GM19099 (cell line): ENCODE data around the gene NLRC5.

Experiments
- POLR2A ChIP-seq: IDR thresholded peaks from 3 replicates; pipeline ENCODE4 v1.6.1; 2011; ENCODE audit warnings: low read depth; ENCODE audit not compliant: insufficient read length; ENCODE audit errors: extremely low read depth

The NLRC5 gene

DNA sequence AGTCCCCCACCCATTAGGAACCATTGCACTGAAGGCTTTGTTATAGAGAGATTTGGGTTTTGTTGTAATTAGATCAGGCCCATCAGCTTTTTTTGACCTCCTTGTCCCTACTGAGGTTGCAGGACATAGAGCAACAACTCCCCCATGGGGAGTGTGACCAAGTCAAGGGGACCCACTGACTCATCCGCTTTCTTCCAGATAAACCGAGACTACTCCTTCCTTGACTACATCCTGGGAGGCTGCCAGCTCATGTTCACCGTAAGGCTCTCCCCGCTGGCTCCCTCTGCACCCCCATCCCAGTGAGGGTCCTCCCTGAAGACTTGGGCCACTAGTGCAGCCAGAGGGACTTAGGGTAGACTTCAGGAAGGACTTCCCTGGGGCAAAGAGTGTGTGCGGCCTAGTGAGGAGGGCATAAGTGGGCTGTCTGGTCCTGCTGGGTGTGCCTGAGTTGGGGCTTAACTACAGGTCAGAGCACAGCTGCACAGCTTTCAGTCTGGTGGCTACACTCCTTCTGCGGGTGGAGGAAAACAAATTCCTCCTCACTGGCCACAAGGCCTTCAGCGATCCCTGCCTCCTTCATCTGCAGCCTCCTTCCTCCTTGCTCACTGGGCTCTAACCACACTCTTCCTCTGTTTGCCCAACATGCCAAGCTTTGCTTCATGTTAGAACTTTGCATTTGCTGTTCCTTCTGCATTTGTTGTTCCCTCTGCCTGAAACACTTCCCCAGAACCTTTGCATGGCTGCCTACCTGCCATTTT lies 134.0 kb downstream of the NLRC5 start:
- TF ChIP-seq POLR2A: no peak

GRCh38 chr16:57123974-57124674 lies 134.8 kb downstream of the NLRC5 start:
- no peak for TF ChIP-seq POLR2A

- TF ChIP-seq POLR2A: no peak
Measured at GRCh38 chr16:57125376-57125775, 136.0 kb downstream of the NLRC5 start.

- no peak for TF ChIP-seq POLR2A
Measured at GRCh38 chr16:57125969-57126368, 136.6 kb downstream of the NLRC5 start.

DNA sequence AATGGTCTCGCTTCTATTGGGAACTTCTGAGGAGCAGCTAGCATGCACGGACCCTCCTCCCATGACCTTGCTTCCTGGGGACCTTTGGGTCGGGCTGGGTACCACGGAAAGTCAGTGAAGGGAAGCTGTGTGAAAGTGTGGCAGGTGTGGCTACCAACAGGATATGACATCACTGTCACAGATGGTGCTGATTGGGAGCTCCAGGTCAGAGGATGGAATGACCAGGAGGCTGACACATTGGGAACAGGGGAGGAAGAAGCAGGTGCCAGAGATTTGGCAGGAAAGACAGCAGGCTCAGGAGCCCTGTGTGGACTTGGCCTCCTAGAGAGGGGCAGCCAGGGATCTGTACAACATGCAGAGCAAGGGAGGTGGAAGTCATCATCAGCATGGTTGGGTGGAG lies 137.1 kb downstream of the NLRC5 start:
- TF ChIP-seq POLR2A: no peak

- TF ChIP-seq POLR2A: no peak
Measured at GRCh38 chr16:57127037-57127763, 137.8 kb downstream of the NLRC5 start.

DNA sequence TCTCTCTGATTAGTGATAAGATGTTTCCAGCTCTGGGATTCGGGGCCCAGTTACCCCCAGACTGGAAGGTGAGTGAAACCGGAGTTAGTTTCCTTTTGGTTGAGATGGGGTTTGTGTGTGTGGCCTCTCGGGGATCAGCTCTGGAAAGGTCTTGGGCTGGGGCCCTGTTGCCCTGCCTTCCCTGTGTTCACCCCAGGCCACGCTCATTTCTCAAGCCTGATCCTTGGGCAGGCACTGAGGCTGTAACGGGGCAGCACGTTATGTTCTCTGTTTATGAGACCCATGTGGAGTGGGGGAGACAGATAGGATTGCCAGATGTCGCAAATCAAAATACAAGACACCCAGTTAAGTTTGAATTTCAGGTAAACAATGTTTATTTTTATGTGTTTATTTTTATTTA lies 138.5 kb downstream of the NLRC5 start:
- TF ChIP-seq POLR2A: no peak

DNA sequence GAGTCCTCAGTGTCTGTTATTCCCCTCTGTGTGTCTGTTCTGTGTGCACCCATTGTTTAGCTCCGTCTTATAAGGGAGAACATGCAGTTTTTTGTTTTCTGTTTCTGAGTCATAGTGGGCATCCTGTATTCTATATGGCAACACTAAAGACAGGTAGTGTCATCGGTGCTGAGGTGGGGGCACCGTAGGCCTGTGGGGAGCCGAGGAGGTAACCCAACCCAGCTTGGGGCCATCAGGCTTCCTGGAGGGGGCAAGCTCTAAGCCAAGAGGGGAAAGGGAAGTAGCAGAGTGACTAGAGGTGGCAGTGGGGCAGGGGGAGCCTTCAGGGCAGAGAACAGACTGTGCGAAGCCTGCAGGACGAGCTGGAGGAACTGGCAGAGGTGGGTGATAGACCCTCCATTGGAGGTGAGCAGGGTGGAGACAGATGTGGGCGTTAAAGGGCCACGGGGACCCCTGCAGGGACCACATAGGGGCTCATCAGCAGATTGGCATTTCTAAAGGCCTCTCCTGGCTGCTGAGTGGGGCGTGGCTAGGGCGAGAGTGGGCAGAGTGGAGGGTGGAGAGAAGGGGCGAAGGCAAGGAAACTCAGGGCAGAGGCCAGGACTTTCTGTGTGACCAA lies 139.5 kb downstream of the NLRC5 start:
- no peak for TF ChIP-seq POLR2A

- TF ChIP-seq POLR2A: no peak
Measured at GRCh38 chr16:57130950-57131321, 141.6 kb downstream of the NLRC5 start.

- TF ChIP-seq POLR2A: no peak
Measured at GRCh38 chr16:57131351-57131970, 142.1 kb downstream of the NLRC5 start.

DNA sequence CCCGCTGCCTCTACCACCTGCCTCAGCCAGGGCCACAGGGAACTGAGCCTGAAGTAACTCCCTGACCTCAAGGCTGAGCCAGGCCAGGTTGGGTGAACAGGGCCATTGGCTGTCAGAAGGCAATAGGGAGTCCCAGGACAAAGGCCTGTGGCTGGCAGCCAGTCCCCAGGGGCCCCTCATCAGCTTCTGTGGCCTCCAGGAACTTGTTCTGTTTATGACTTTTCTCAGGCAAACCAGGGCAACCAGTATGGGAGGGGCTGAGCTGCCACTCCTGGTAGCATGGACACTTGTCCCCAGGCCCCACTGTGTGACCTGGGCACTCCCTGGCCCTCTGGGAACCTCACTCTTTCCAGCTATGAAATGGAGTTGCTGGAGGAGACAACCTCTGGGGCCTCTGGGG lies 143.1 kb downstream of the NLRC5 start:
- TF ChIP-seq POLR2A: no peak

DNA sequence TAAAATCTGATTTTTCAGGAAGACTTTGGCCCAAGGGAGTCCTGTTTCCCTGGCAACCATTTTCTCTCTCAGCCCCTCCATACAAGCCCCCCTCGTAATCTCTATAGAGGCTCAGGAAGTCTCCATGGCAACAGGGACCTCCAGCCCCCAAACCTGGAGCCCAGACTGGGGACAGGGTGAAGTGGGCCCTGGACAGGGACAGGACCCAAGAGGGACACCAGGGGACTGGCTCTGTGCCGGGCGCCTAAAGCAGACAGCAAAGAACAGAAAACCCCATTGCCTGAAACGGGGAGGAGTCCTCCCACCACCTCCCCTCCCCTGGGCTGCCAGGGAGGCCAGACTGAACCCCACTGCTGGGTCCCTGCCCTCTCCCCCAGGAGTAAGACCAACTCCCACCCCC lies 143.7 kb downstream of the NLRC5 start:
- TF ChIP-seq POLR2A: no peak
